ENCODE results near the gene PLOD3.

- no peak for TF ChIP-seq CTCF (IDR thresholded peaks at IDR 0.05; ENCODE audit: low read length)
- no peak for TF ChIP-seq EZH2 (IDR thresholded peaks at IDR 0.05; ENCODE audit: borderline replicate concordance, low read length)
These were observed 24.3 kb upstream of the PLOD3 start for GRCh38 chr7:101241443-101242349.
